ENCODE measurements around the gene VPS26A. TPM values are rescaled to one million over a fixed set of nuclear protein-coding genes. Genes with fewer than 3 reads are reported as not detected.

Gene VPS26A
- total and polyA plus RNA-seq, 2 experiments from 2014 or later = 57.6 to 58.7 TPM

DNA sequence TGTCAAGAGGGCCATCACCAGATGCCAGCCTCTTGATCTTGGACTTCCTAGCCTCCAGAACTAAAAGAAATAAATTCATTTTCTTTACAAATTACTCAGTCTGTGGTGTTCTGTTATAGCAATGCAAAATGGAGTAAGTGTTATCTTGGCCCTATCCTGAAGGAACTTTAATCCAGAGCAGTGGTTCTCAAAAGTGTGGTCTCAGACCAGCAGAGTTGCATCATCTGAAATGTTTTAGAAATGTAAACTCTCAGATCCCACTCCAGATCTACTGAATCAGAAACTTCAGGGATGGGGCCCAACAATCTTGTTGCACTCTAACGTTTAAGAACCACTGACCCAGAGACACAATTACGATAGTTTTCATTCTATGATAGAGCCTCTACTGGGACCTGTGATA is 52.8 kb downstream of the VPS26A start:
- H3K27ac ChIP-seq = no peak overlapping the region
- H3K79me2 ChIP-seq = peaks cover 16% of the 10 kb centered on the region
- no peaks in the 10 kb centered on the region for H3K36me3 ChIP-seq (replicated peaks; ENCODE audit: insufficient read depth, low read depth)
- peaks cover 9% of the 10 kb centered on the region for H3K4me1 ChIP-seq (ENCODE audit: insufficient read depth)
- 86% methylated on average over 2 of the region's 2 CpGs for WGBS (ENCODE audit: low lambda C conversion rate, missing lambda C conversion rate)
- H3K9me2 ChIP-seq (replicated peaks; ENCODE audit: insufficient read depth) = no peaks in the 10 kb centered on the region
- H3K4me3 ChIP-seq = no peak overlapping the region
- no peak overlapping the region for H3K4me2 ChIP-seq
- no peaks in the 10 kb centered on the region for H3K9me3 ChIP-seq (ENCODE audit: low read depth)
- no peaks in the 10 kb centered on the region for H4K20me1 ChIP-seq (ENCODE audit: insufficient read depth, poor library complexity, severe bottlenecking)
- no peak overlapping the region for H2AFZ ChIP-seq
- DNase-seq (ENCODE audit: low spot score) = no peak
- TF ChIP-seq, protein P1, sequence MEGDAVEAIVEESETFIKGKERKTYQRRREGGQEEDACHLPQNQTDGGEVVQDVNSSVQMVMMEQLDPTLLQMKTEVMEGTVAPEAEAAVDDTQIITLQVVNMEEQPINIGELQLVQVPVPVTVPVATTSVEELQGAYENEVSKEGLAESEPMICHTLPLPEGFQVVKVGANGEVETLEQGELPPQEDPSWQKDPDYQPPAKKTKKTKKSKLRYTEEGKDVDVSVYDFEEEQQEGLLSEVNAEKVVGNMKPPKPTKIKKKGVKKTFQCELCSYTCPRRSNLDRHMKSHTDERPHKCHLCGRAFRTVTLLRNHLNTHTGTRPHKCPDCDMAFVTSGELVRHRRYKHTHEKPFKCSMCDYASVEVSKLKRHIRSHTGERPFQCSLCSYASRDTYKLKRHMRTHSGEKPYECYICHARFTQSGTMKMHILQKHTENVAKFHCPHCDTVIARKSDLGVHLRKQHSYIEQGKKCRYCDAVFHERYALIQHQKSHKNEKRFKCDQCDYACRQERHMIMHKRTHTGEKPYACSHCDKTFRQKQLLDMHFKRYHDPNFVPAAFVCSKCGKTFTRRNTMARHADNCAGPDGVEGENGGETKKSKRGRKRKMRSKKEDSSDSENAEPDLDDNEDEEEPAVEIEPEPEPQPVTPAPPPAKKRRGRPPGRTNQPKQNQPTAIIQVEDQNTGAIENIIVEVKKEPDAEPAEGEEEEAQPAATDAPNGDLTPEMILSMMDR (IDR thresholded peaks at IDR 0.05; ENCODE audit: poor library complexity) = no peak
- no peak for TF ChIP-seq EZH2 (IDR thresholded peaks at IDR 0.05; ENCODE audit: borderline replicate concordance)
- TF ChIP-seq EZH2phosphoT487 (IDR thresholded peaks at IDR 0.05; ENCODE audit: low read depth, severe bottlenecking, unreplicated experiment) = no peak
- H3K27me3 ChIP-seq = no peaks in the 10 kb centered on the region

DNA sequence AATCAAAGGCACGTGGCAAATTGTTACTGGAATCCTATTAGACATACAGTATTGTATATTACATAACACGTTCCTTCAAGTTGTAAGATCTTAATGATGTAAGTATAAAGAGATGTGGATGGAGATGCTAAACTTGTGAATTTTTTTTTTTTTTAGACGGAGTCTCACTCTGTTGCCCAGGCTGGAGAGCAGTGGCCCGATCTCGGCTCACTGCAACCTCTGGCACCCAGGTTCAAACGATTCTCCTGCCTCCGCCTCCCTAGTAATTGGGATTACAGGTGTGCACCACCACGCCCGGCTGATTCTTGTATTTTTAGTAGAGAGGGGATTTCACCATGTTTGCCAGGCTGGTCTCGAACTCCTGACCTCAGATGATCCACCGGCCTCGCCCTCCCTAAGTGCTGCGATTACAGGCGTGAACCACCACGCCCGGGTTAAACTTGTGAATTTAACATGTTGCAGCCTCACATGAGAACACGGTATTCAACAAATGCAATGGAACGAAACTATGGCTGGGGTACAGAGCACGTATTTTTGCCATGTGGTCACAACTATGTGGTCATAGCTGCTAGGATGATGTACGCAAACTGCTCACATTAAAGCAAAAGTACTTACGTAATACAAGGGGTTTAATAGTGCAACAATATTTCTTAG is 55.2 kb downstream of the VPS26A start:
- Histone ChIP-seq H3K36me3 (replicated peaks; ENCODE audit: insufficient read depth, low read depth) (no peaks in the 10 kb centered on the region), H3K79me2 (peaks cover 40% of the 10 kb centered on the region), H3K4me1 (ENCODE audit: insufficient read depth) (peaks cover 9% of the 10 kb centered on the region), H3K9me2 (replicated peaks; ENCODE audit: insufficient read depth) (no peaks in the 10 kb centered on the region), H2AFZ (peak overlapping the region; percentile 54), H3K27me3 (no peaks in the 10 kb centered on the region), H3K4me2 (peak overlapping the region; percentile 72), H3K27ac (peak overlapping the region; percentile 91), H3K4me3 (peak overlapping the region; percentile 2), H4K20me1 (ENCODE audit: insufficient read depth, poor library complexity, severe bottlenecking) (no peaks in the 10 kb centered on the region), H3K9me3 (ENCODE audit: low read depth) (no peaks in the 10 kb centered on the region)
- 55% methylated on average over 21 of the region's 21 CpGs for WGBS (ENCODE audit: low lambda C conversion rate, missing lambda C conversion rate)
- peak; percentile 32 for DNase-seq (ENCODE audit: low spot score)
- TF ChIP-seq EZH2phosphoT487 (IDR thresholded peaks at IDR 0.05; ENCODE audit: low read depth, severe bottlenecking, unreplicated experiment) = no peak
- no peak for TF ChIP-seq EZH2 (IDR thresholded peaks at IDR 0.05; ENCODE audit: borderline replicate concordance)
- TF ChIP-seq, protein P1 (IDR thresholded peaks at IDR 0.05; ENCODE audit: poor library complexity) = no peak

DNA sequence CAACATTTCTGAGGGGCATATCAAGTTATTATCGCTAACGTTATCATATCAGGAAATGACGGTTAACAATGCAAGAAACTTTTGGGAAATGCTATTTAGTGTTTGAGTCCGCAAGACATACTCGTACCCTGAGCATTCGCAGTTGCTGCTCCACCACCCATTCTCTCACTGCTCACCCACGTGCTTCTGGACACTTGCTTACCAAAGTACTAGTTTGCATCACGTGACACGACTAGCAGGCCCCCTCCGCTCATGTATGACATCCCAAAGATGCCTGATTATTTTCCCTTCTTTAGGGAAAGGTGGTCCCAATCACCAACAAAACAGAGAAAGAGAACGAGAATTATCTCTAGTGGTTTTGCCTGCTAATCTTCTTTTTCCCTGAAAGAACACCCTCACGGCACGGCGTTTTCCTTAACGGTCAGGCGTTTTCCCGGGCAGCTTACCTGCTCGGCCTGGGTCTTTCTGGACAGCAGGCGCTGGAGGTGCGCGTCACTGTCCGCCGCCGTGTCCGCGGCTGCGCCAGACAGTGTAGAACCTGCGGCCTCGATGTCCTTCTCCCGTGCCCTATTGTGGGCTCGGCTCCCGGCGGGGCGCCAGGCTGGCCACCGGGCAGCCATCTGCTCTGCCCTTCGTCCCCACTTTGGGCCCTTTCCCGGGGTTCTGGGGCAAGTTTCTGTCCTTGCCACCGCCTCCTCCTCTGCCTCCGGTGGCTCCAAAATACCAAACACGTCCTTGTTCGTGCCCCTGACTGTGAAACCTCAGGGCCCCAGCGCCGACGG is 56.0 kb downstream of the VPS26A start, which contains the start of gene SUPV3L1:
Gene SUPV3L1, plus strand, starts transcription at position 492 of the 782 bp plus-strand sequence. Its CDS starts 58 bp downstream, at position 550.
- peaks cover 9% of the 10 kb centered on the region for H3K4me1 ChIP-seq (ENCODE audit: insufficient read depth)
- H2AFZ ChIP-seq = peak within 1 kb of the TSS; percentile 54
- peak within 1 kb of the TSS; percentile 91 for H3K27ac ChIP-seq
- peaks cover 46% of the 10 kb centered on the region for H3K79me2 ChIP-seq
- no peaks in the 10 kb centered on the region for H4K20me1 ChIP-seq (ENCODE audit: insufficient read depth, poor library complexity, severe bottlenecking)
- H3K36me3 ChIP-seq (replicated peaks; ENCODE audit: insufficient read depth, low read depth) = no peaks in the 10 kb centered on the region
- no peaks in the 10 kb centered on the region for H3K27me3 ChIP-seq
- TF ChIP-seq EZH2phosphoT487 (IDR thresholded peaks at IDR 0.05; ENCODE audit: low read depth, severe bottlenecking, unreplicated experiment) (no peak), EZH2 (IDR thresholded peaks at IDR 0.05; ENCODE audit: borderline replicate concordance) (no peak)
- TF ChIP-seq, protein P1 (IDR thresholded peaks at IDR 0.05; ENCODE audit: poor library complexity) = no peak
- H3K4me3 ChIP-seq = peak within 1 kb of the TSS; percentile 54
- 1% methylated on average over 44 of the region's 44 CpGs for WGBS (ENCODE audit: low lambda C conversion rate, missing lambda C conversion rate)
- H3K9me2 ChIP-seq (replicated peaks; ENCODE audit: insufficient read depth) = no peaks in the 10 kb centered on the region
- H3K4me2 ChIP-seq = peak within 1 kb of the TSS; percentile 72
- DNase-seq (ENCODE audit: low spot score) = peak; percentile 97
- H3K9me3 ChIP-seq (ENCODE audit: low read depth) = no peaks in the 10 kb centered on the region

All from hepatocyte (in vitro differentiated cells).